GM23248 (cell line): Measurements from ENCODE around the gene EGLN2.
"Not testable (repeated sequence)": the region's sequence is repeated elsewhere in the genome, so short reads cannot be mapped to it uniquely, and the experiment has no call there.

Source experiments
- EZH2 ChIP-seq: fragments of 200-600 bp; sonication (generic); IDR thresholded peaks from 2 replicates; pipeline ENCODE4 v1.6.1; 2018; ENCODE audit warnings: antibody characterized with exemption, mild to moderate bottlenecking; ENCODE audit not compliant: insufficient read depth, poor library complexity, severe bottlenecking
- EZH2phosphoT487 ChIP-seq: fragments of 200-600 bp; sonication (generic); IDR thresholded peaks from 2 replicates; pipeline ENCODE4 v1.6.1; 2018; ENCODE audit warnings: antibody characterized with exemption, moderate library complexity, mild to moderate bottlenecking, low read depth; ENCODE audit not compliant: insufficient read depth

- TF ChIP-seq EZH2phosphoT487, EZH2: not testable (repeated sequence)
Observed at GRCh38 chr19:40842997-40843652, 44.1 kb downstream of the EGLN2 start.
